ENCODE results near the gene MAD1L1. TPM values are rescaled to one million over a fixed set of nuclear protein-coding genes. Genes with fewer than 3 reads are reported as not detected.

MAD1L1 gene
- total RNA-seq, 1 donor from 2014 or later = 32.3 TPM

DNA sequence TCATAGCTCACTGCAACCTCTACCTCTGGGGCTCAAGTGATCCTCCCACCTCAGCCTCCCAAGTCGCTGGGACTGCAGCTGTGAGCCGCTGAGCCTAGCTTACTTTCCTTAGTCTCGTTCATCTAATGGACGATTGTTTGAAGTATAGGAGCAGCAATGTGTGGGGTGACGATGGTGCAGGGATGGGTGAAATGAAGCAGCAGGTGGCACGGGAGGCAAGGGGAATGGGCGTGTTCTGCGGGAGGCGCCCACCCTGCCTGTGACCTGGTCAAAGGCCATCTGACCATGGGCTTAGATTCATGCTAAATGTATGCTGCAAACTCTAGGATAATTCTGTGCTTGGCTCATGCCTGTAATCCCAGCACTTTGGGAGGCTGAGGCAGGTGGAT is 210.7 kb downstream of the MAD1L1 start:
- Mint-ChIP-seq H3K27me3 (ENCODE audit: low read depth, unreplicated experiment) (no peaks in the 10 kb centered on the region), H3K9me3 (ENCODE audit: unreplicated experiment) (peaks cover 8% of the 10 kb centered on the region)
- no peaks in the 10 kb centered on the region for H3K27me3 ChIP-seq (ENCODE audit: insufficient read depth, low read length)

DNA sequence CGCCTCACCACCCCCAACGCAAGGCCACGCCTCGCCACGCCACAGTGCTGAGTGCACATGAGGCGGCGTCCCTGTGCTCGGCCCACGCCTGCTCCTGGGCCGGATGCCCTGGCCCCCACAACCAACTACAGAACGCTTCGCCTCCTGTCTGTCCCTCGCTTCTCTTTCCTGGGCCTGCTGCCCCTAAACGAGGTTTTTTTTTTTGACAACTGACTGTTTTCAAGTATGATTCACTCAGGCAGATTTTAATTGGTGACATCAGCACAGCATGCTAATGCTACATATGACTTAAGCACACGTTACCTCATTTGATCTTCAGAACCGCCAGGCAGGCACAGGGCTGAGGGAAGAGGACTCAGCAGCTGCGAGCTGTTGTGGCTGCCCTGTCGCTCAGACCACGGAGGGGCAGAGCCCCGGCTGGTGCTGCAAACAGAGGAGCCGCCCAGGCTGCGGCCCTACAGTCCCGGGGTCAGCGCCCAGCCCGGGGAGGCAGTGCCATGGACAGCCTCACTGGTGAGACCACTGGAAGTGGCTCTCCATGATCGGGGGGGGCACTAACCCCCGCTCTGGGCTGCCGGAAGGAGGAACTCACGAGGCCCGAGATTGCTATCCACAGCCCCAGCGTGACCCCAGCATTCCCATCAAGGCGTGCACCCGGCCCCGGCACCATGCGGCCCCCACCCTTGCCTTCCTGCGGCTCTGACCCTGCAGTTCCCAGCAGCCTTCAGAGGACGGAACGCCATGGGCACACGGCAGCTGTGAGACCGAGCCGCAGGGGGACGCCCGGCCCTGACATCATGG is 212.8 kb downstream of the MAD1L1 start:
- peak overlapping the region; percentile 79 for H3K4me2 ChIP-seq (ENCODE audit: low read length)
- peaks cover 24% of the 10 kb centered on the region for H3K4me1 ChIP-seq (ENCODE audit: insufficient read depth, low read length)
- no peaks in the 10 kb centered on the region for H3K27me3 Mint-ChIP-seq (ENCODE audit: low read depth, unreplicated experiment)
- H3K9me3 ChIP-seq (ENCODE audit: insufficient read depth, low read depth, low read length) = peaks cover 5% of the 10 kb centered on the region
- H3K79me2 ChIP-seq (ENCODE audit: insufficient read depth, low read length) = peaks cover 4% of the 10 kb centered on the region
- H3K9ac ChIP-seq (ENCODE audit: low read length) = peak overlapping the region; percentile 68
- DNase-seq (ENCODE audit: low read depth) (peak; percentile 93), FAIRE-seq (peak; percentile 94)
- peak overlapping the region; percentile 94 for H3K27ac ChIP-seq (ENCODE audit: low read depth, low read length)
- H3K4me3 ChIP-seq (ENCODE audit: insufficient read depth, low read depth, low read length) = no peak overlapping the region
- peaks cover 28% of the 10 kb centered on the region for H3K4me1 Mint-ChIP-seq (ENCODE audit: low read depth, unreplicated experiment)
- no peaks in the 10 kb centered on the region for H4K20me1 ChIP-seq (ENCODE audit: insufficient read depth, low read length)
- H3K36me3 Mint-ChIP-seq (ENCODE audit: low read depth, unreplicated experiment) = peaks cover 2% of the 10 kb centered on the region
- H3K9me3 Mint-ChIP-seq (ENCODE audit: unreplicated experiment) = peaks cover 7% of the 10 kb centered on the region
- peak overlapping the region; percentile 2 for H3K27ac Mint-ChIP-seq (ENCODE audit: unreplicated experiment)
- no peaks in the 10 kb centered on the region for H3K27me3 ChIP-seq (ENCODE audit: insufficient read depth, low read length)
- no peaks in the 10 kb centered on the region for H3K36me3 ChIP-seq (ENCODE audit: insufficient read depth, low read length)
- peak overlapping the region; percentile 74 for H3K4me3 Mint-ChIP-seq (ENCODE audit: unreplicated experiment)
- no peak for TF ChIP-seq EZH2 (IDR thresholded peaks at IDR 0.05; ENCODE audit: insufficient read depth, low read length)
- TF ChIP-seq, protein P1, sequence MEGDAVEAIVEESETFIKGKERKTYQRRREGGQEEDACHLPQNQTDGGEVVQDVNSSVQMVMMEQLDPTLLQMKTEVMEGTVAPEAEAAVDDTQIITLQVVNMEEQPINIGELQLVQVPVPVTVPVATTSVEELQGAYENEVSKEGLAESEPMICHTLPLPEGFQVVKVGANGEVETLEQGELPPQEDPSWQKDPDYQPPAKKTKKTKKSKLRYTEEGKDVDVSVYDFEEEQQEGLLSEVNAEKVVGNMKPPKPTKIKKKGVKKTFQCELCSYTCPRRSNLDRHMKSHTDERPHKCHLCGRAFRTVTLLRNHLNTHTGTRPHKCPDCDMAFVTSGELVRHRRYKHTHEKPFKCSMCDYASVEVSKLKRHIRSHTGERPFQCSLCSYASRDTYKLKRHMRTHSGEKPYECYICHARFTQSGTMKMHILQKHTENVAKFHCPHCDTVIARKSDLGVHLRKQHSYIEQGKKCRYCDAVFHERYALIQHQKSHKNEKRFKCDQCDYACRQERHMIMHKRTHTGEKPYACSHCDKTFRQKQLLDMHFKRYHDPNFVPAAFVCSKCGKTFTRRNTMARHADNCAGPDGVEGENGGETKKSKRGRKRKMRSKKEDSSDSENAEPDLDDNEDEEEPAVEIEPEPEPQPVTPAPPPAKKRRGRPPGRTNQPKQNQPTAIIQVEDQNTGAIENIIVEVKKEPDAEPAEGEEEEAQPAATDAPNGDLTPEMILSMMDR (IDR thresholded peaks at IDR 0.05; ENCODE audit: insufficient read depth, low read depth, low read length) = no peak
- no peak overlapping the region for H2AFZ ChIP-seq (ENCODE audit: low read depth, low read length)

More for the DNA sequence above, 210.7 kb downstream of the MAD1L1 start:
- H3K4me2 ChIP-seq (ENCODE audit: low read length) = no peak overlapping the region
- no peak overlapping the region for H2AFZ ChIP-seq (ENCODE audit: low read depth, low read length)
- no peak for TF ChIP-seq EZH2 (IDR thresholded peaks at IDR 0.05; ENCODE audit: insufficient read depth, low read length)
- TF ChIP-seq, protein P1 (IDR thresholded peaks at IDR 0.05; ENCODE audit: insufficient read depth, low read depth, low read length) = no peak
- no peaks in the 10 kb centered on the region for H3K36me3 ChIP-seq (ENCODE audit: insufficient read depth, low read length)
- no peak for FAIRE-seq
- peaks cover 10% of the 10 kb centered on the region for H3K9me3 ChIP-seq (ENCODE audit: insufficient read depth, low read depth, low read length)
- Mint-ChIP-seq H3K4me3 (ENCODE audit: unreplicated experiment) (no peak overlapping the region), H3K27ac (ENCODE audit: unreplicated experiment) (no peak overlapping the region), H3K36me3 (ENCODE audit: low read depth, unreplicated experiment) (peaks cover 2% of the 10 kb centered on the region), H3K4me1 (ENCODE audit: low read depth, unreplicated experiment) (peaks cover 28% of the 10 kb centered on the region)
- no peak overlapping the region for H3K9ac ChIP-seq (ENCODE audit: low read length)
- H3K79me2 ChIP-seq (ENCODE audit: insufficient read depth, low read length) = peaks cover 4% of the 10 kb centered on the region
- H4K20me1 ChIP-seq (ENCODE audit: insufficient read depth, low read length) = no peaks in the 10 kb centered on the region
- no peak overlapping the region for H3K4me3 ChIP-seq (ENCODE audit: insufficient read depth, low read depth, low read length)
- H3K4me1 ChIP-seq (ENCODE audit: insufficient read depth, low read length) = peaks cover 24% of the 10 kb centered on the region
- no peak for DNase-seq (ENCODE audit: low read depth)
- no peak overlapping the region for H3K27ac ChIP-seq (ENCODE audit: low read depth, low read length)

- TF ChIP-seq, protein P1 (IDR thresholded peaks at IDR 0.05; ENCODE audit: insufficient read depth, low read depth, low read length) = no peak
- TF ChIP-seq EZH2 (IDR thresholded peaks at IDR 0.05; ENCODE audit: insufficient read depth, low read length) = no peak
- H3K36me3 Mint-ChIP-seq (ENCODE audit: low read depth, unreplicated experiment) = peaks cover 2% of the 10 kb centered on the region
- peak overlapping the region; percentile 94 for H3K27ac ChIP-seq (ENCODE audit: low read depth, low read length)
- DNase-seq (ENCODE audit: low read depth) (no peak), FAIRE-seq (no peak)
- no peak overlapping the region for H3K4me3 Mint-ChIP-seq (ENCODE audit: unreplicated experiment)
- H4K20me1 ChIP-seq (ENCODE audit: insufficient read depth, low read length) = no peaks in the 10 kb centered on the region
- no peaks in the 10 kb centered on the region for H3K27me3 ChIP-seq (ENCODE audit: insufficient read depth, low read length)
- H2AFZ ChIP-seq (ENCODE audit: low read depth, low read length) = no peak overlapping the region
- no peaks in the 10 kb centered on the region for H3K27me3 Mint-ChIP-seq (ENCODE audit: low read depth, unreplicated experiment)
- H3K4me1 Mint-ChIP-seq (ENCODE audit: low read depth, unreplicated experiment) = peaks cover 24% of the 10 kb centered on the region
- peaks cover 24% of the 10 kb centered on the region for H3K4me1 ChIP-seq (ENCODE audit: insufficient read depth, low read length)
- peaks cover 3% of the 10 kb centered on the region for H3K9me3 ChIP-seq (ENCODE audit: insufficient read depth, low read depth, low read length)
- H3K9me3 Mint-ChIP-seq (ENCODE audit: unreplicated experiment) = peaks cover 2% of the 10 kb centered on the region
- peak overlapping the region; percentile 68 for H3K9ac ChIP-seq (ENCODE audit: low read length)
- no peak overlapping the region for H3K4me3 ChIP-seq (ENCODE audit: insufficient read depth, low read depth, low read length)
- H3K4me2 ChIP-seq (ENCODE audit: low read length) = peak overlapping the region; percentile 79
- peak overlapping the region; percentile 80 for H3K27ac Mint-ChIP-seq (ENCODE audit: unreplicated experiment)
- H3K79me2 ChIP-seq (ENCODE audit: insufficient read depth, low read length) = peaks cover 4% of the 10 kb centered on the region
- no peaks in the 10 kb centered on the region for H3K36me3 ChIP-seq (ENCODE audit: insufficient read depth, low read length)
Measured at GRCh38 chr7:2019461-2019710, 213.4 kb downstream of the MAD1L1 start.
